GM18519 (cell line): Measurements from ENCODE around the gene SUMF2.
"Not testable (repeated sequence)": the region's sequence is repeated elsewhere in the genome, so short reads cannot be mapped to it uniquely, and the experiment has no call there.

Experiments used
- ATAC-seq: cut with Tn5 transposase; IDR thresholded peaks from one replicate; pipeline ENCODE4 v1.9.1; 2021; ENCODE audit warnings: mild to moderate bottlenecking, moderate library complexity; ENCODE audit not compliant: unreplicated experiment, low FRiP score

SUMF2 gene

GRCh38 chr7:56063882-56064625 is at the start of gene SUMF2:
Gene SUMF2, plus strand, starts transcription at chr7:56064286. Its CDS starts 26 bp downstream, at chr7:56064312.
- peak; percentile 76 for ATAC-seq

- not testable (repeated sequence) for ATAC-seq
Measured at GRCh38 chr7:56017015-56017414, 47.1 kb upstream of the SUMF2 start.

- ATAC-seq: no peak
Measured at GRCh38 chr7:56019501-56019900, 44.6 kb upstream of the SUMF2 start.

- ATAC-seq: no peak
Measured at GRCh38 chr7:56023500-56023899, 40.6 kb upstream of the SUMF2 start.

GRCh38 chr7:56026538-56026937 is 37.5 kb upstream of the SUMF2 start:
- no peak for ATAC-seq

- no peak for ATAC-seq
Measured at GRCh38 chr7:56028942-56029630, 35.0 kb upstream of the SUMF2 start.

GRCh38 chr7:56030340-56030739 is 33.7 kb upstream of the SUMF2 start:
- ATAC-seq: no peak

GRCh38 chr7:56031556-56031955 is 32.5 kb upstream of the SUMF2 start:
- ATAC-seq: not testable (repeated sequence)

GRCh38 chr7:56032578-56032977 is 31.5 kb upstream of the SUMF2 start:
- ATAC-seq: not testable (repeated sequence)

GRCh38 chr7:56033671-56034432 is 30.2 kb upstream of the SUMF2 start:
- ATAC-seq: peak; percentile 93

- ATAC-seq: no peak
Measured at GRCh38 chr7:56040730-56041129, 23.4 kb upstream of the SUMF2 start.

- ATAC-seq: not testable (repeated sequence)
Measured at GRCh38 chr7:56045758-56046157, 18.3 kb upstream of the SUMF2 start.

- ATAC-seq: no peak
Measured at GRCh38 chr7:56046721-56047445, 17.2 kb upstream of the SUMF2 start.

GRCh38 chr7:56047446-56048116 is 16.5 kb upstream of the SUMF2 start:
- ATAC-seq: not testable (repeated sequence)

GRCh38 chr7:56048245-56048644 is 15.8 kb upstream of the SUMF2 start:
- ATAC-seq: no peak

GRCh38 chr7:56048763-56049162 is 15.3 kb upstream of the SUMF2 start:
- not testable (repeated sequence) for ATAC-seq

GRCh38 chr7:56051053-56051338 is 13.1 kb upstream of the SUMF2 start:
- ATAC-seq: no peak

- ATAC-seq: peak; percentile 88
Measured at GRCh38 chr7:56051339-56052191, 12.5 kb upstream of the SUMF2 start, which contains the start of the genes CCT6A and PSPH. Gene CCT6A, plus strand, starts transcription at chr7:56051765. Its CDS starts 84 bp downstream, at chr7:56051849. Gene PSPH, minus strand, starts transcription at chr7:56051444. Its CDS starts 30,232 bp downstream, at chr7:56021212.

- no peak for ATAC-seq
Measured at GRCh38 chr7:56053379-56053778, 10.7 kb upstream of the SUMF2 start.
